HepG2 (cell line): ENCODE data around the gene HK2. TPM values are rescaled to one million over a fixed set of nuclear protein-coding genes. Genes with fewer than 3 reads are reported as not detected.

Source experiments
- ATF1 ChIP-seq: IDR thresholded peaks from 2 replicates; pipeline ENCODE4 v1.6.1; 2016; ENCODE audit warnings: mild to moderate bottlenecking, control low read depth
- FUBP1 ChIP-seq: sonication (generic); formaldehyde crosslinking; IDR thresholded peaks from 2 replicates; pipeline ENCODE4 v1.5.1; 2020; ENCODE audit warnings: missing genetic modification reagents, mild to moderate bottlenecking, borderline replicate concordance
- HBP1 ChIP-seq: IDR thresholded peaks from 2 replicates; pipeline ENCODE4 v1.6.1; 2016; ENCODE audit warnings: low read depth, control low read depth
- HDAC1 ChIP-seq: sonication (generic); formaldehyde crosslinking; IDR thresholded peaks from 2 replicates; pipeline ENCODE4 v1.5.1; 2020; ENCODE audit warnings: mild to moderate bottlenecking, missing genetic modification reagents
- KDM2A ChIP-seq: sonication (generic); formaldehyde crosslinking; IDR thresholded peaks from 2 replicates; pipeline ENCODE4 v1.4.0; 2020; ENCODE audit warnings: low read depth, missing genetic modification reagents, borderline replicate concordance
- MAZ ChIP-seq, 2 experiments: sonication (generic) in 1 of 2; formaldehyde crosslinking in 1 of 2; IDR thresholded peaks; 2 replicates each; pipeline versions ENCODE4 v1.5.0 to v1.6.1; 2012 to 2020; ENCODE audit warnings: low read depth in 2 of 2, mild to moderate bottlenecking in 2 of 2, borderline replicate concordance in 1 of 2, improper control_type of control experiment in 1 of 2, low read length in 1 of 2, missing genetic modification reagents in 1 of 2, moderate library complexity in 1 of 2
- NFIB ChIP-seq: sonication (generic); formaldehyde crosslinking; IDR thresholded peaks from 2 replicates; pipeline ENCODE4 v1.9.0; 2021; ENCODE audit warnings: missing genetic modification reagents, mild to moderate bottlenecking, borderline replicate concordance
- RAD21 ChIP-seq: fragments of 450-650 bp; formaldehyde crosslinking; IDR thresholded peaks from 2 replicates; pipeline ENCODE4 v1.5.0; 2020; ENCODE audit warnings: mild to moderate bottlenecking
- REPIN1 ChIP-seq: sonication (generic); formaldehyde crosslinking; IDR thresholded peaks from 2 replicates; pipeline ENCODE4 v1.8.0; 2022; ENCODE audit warnings: missing genetic modification reagents, low read depth, mild to moderate bottlenecking, borderline replicate concordance
- SP1 ChIP-seq, 2 experiments: fragments of 450-650 bp in 1 of 2; sonication (generic) in 1 of 2; formaldehyde crosslinking in 1 of 2; IDR thresholded peaks; 2 replicates each; pipeline versions ENCODE4 v1.4.0 to v1.6.1; 2016 to 2020; ENCODE audit warnings: missing genetic modification reagents in 1 of 2
- ZBTB20 ChIP-seq: sonication (generic); formaldehyde crosslinking; IDR thresholded peaks from 2 replicates; pipeline ENCODE4 v1.8.1; 2023; ENCODE audit warnings: missing genetic modification reagents, low read depth, mild to moderate bottlenecking, borderline replicate concordance
- ZFP36 ChIP-seq: fragments of 150-350 bp; IDR thresholded peaks from 2 replicates; pipeline ENCODE4 v1.6.1; 2018; ENCODE audit warnings: borderline replicate concordance, low read length, low read depth; ENCODE audit not compliant: partially characterized antibody
- ZNF207 ChIP-seq: fragments of 450-650 bp; IDR thresholded peaks from 2 replicates; pipeline ENCODE4 v1.6.1; 2016; ENCODE audit warnings: antibody characterized with exemption, borderline replicate concordance
- ZSCAN12 ChIP-seq: sonication (generic); formaldehyde crosslinking; IDR thresholded peaks from 2 replicates; pipeline ENCODE4 v1.9.0; 2021; ENCODE audit warnings: mild to moderate bottlenecking, missing genetic modification reagents
- polyA plus RNA-seq, 8 experiments: library from polyadenylated mRNA; depleted of rRNA in 3 of 8; stranded (reverse) in 7 of 8; unstranded in 1 of 8; fragments of >200 nt; fragmentation: Illumina TruSeq in 4 of 8; extraction: Trizol in 4 of 8; gene quantifications; 2 replicates each; pipeline versions ENCODE4 v1.2.1 to v1.2.3, GENCODE V29; 2011 to 2016; ENCODE audit warnings: low read depth in 4 of 8, missing spikeins in 1 of 8, mixed read lengths in 1 of 8; ENCODE audit not compliant: insufficient read depth in 1 of 8
- total RNA-seq, 5 experiments: library from RNA; depleted of rRNA; stranded (reverse); fragments of >200 nt; fragmentation: Illumina TruSeq; extraction: Trizol; gene quantifications; 2 replicates each; pipeline ENCODE4 v1.2.3, GENCODE V29; 2016; ENCODE audit warnings: low read depth in 1 of 5
- TF ChIP-seq, protein P1 (sequence below): sonication (generic); formaldehyde crosslinking; IDR thresholded peaks from 2 replicates; pipeline ENCODE4 v1.8.0; 2022; ENCODE audit warnings: mild to moderate bottlenecking, missing genetic modification reagents, borderline replicate concordance
- TF ChIP-seq, protein P2 (sequence below): sonication (generic); formaldehyde crosslinking; IDR thresholded peaks from 2 replicates; pipeline ENCODE4 v1.4.0; 2020; ENCODE audit warnings: mild to moderate bottlenecking, missing genetic modification reagents

Gene HK2
- total and polyA plus RNA-seq, 2 of the 13 experiments (the other 11 are each of a cell fraction or from before 2014, with no cell fraction given), result 13.2 to 101 TPM

GRCh38 chr2:74917702-74918619 is 84.0 kb downstream of the HK2 start (continued):
- TF ChIP-seq ZFP36 (no peak), MAZ (IDR thresholded peaks at IDR 0.05; ENCODE audit: borderline replicate concordance, low read depth, low read length) (no peak), MAZ (CRISPR knock-in tag; IDR thresholded peaks at IDR 0.05; ENCODE audit: low read depth) (no peak), ATF1 (CRISPR knock-in tag) (peak; percentile 76; the same call in 1 of the 2 replicates), REPIN1 (no peak), SP1 (IDR thresholded peaks at IDR 0.05) (no peak), SP1 (CRISPR knock-in tag; IDR thresholded peaks at IDR 0.05) (no peak), ZBTB20 (peak; percentile 99), ZSCAN12 (CRISPR knock-in tag) (no peak), KDM2A (0 out of 2 replicates have a peak, but pooled peaks have one; percentile 30), HBP1 (peak; percentile 69), RAD21 (CRISPR knock-in tag) (no peak), ZNF207 (no peak), NFIB (CRISPR knock-in tag) (no peak), FUBP1 (CRISPR knock-in tag) (no peak), HDAC1 (CRISPR knock-in tag) (0 out of 2 replicates have a peak, but pooled peaks have one; percentile 2)
- TF ChIP-seq, protein P1, sequence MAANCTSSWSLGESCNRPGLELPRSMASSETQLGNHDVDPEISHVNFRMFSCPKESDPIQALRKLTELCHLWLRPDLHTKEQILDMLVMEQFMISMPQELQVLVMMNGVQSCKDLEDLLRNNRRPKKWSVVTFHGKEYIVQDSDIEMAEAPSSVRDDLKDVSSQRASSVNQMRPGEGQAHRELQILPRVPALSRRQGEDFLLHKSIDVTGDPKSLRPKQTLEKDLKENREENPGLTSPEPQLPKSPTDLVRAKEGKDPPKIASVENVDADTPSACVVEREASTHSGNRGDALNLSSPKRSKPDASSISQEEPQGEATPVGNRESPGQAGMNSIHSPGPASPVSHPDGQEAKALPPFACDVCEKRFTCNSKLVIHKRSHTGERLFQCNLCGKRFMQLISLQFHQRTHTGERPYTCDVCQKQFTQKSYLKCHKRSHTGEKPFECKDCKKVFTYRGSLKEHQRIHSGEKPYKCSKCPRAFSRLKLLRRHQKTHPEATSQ (CRISPR knock-in tag), result no peak
- TF ChIP-seq, protein P2, sequence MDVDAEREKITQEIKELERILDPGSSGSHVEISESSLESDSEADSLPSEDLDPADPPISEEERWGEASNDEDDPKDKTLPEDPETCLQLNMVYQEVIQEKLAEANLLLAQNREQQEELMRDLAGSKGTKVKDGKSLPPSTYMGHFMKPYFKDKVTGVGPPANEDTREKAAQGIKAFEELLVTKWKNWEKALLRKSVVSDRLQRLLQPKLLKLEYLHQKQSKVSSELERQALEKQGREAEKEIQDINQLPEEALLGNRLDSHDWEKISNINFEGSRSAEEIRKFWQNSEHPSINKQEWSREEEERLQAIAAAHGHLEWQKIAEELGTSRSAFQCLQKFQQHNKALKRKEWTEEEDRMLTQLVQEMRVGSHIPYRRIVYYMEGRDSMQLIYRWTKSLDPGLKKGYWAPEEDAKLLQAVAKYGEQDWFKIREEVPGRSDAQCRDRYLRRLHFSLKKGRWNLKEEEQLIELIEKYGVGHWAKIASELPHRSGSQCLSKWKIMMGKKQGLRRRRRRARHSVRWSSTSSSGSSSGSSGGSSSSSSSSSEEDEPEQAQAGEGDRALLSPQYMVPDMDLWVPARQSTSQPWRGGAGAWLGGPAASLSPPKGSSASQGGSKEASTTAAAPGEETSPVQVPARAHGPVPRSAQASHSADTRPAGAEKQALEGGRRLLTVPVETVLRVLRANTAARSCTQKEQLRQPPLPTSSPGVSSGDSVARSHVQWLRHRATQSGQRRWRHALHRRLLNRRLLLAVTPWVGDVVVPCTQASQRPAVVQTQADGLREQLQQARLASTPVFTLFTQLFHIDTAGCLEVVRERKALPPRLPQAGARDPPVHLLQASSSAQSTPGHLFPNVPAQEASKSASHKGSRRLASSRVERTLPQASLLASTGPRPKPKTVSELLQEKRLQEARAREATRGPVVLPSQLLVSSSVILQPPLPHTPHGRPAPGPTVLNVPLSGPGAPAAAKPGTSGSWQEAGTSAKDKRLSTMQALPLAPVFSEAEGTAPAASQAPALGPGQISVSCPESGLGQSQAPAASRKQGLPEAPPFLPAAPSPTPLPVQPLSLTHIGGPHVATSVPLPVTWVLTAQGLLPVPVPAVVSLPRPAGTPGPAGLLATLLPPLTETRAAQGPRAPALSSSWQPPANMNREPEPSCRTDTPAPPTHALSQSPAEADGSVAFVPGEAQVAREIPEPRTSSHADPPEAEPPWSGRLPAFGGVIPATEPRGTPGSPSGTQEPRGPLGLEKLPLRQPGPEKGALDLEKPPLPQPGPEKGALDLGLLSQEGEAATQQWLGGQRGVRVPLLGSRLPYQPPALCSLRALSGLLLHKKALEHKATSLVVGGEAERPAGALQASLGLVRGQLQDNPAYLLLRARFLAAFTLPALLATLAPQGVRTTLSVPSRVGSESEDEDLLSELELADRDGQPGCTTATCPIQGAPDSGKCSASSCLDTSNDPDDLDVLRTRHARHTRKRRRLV (CRISPR knock-in tag), result no peak
